Endodermal cell (in vitro differentiated cells): ENCODE results near the gene INMT. TPM values are rescaled to one million over a fixed set of nuclear protein-coding genes. Genes with fewer than 3 reads are reported as not detected.

Experiments used
- DNase-seq: peaks from one replicate; pipeline ENCODE4 v3.0.0-alpha.2; 2017
- H3K27ac ChIP-seq: 2 replicates; pipeline ENCODE4 v1.5.1; 2013; ENCODE audit warnings: mild to moderate bottlenecking, low read depth, low read length, moderate library complexity
- H3K27me3 ChIP-seq: 2 replicates; pipeline ENCODE4 v1.6.1; 2013; ENCODE audit warnings: mild to moderate bottlenecking, low read length, moderate library complexity; ENCODE audit not compliant: insufficient read depth, control insufficient read depth, poor library complexity, severe bottlenecking
- H3K36me3 ChIP-seq: 2 replicates; pipeline ENCODE4 v1.7.0; 2013; ENCODE audit warnings: mild to moderate bottlenecking, low read length, moderate library complexity; ENCODE audit not compliant: control insufficient read depth, insufficient read depth
- H3K4me1 ChIP-seq: one replicate; pipeline ENCODE4 v1.7.0; 2013; ENCODE audit warnings: low read length; ENCODE audit not compliant: control insufficient read depth, insufficient read depth
- H3K4me3 ChIP-seq: 2 replicates; pipeline ENCODE4 v1.5.1; 2013; ENCODE audit warnings: mild to moderate bottlenecking, low read length, moderate library complexity
- H3K9ac ChIP-seq: 2 replicates; pipeline ENCODE4 v1.6.1; 2013; ENCODE audit warnings: mild to moderate bottlenecking, low read length, moderate library complexity; ENCODE audit not compliant: poor library complexity, severe bottlenecking; ENCODE audit errors: extremely low read depth
- H3K9me3 ChIP-seq: 2 replicates; pipeline ENCODE4 v1.6.1; 2013; ENCODE audit warnings: mild to moderate bottlenecking, low read length, moderate library complexity; ENCODE audit not compliant: control insufficient read depth
- H3K27ac Mint-ChIP-seq: 2 replicates; pipeline ENCODE4 v1.8.0; 2020; ENCODE audit warnings: mixed read lengths
- H3K27me3 Mint-ChIP-seq: 2 replicates; pipeline ENCODE4 v1.8.0; 2021; ENCODE audit warnings: mild to moderate bottlenecking, mixed read lengths; ENCODE audit not compliant: insufficient read depth
- H3K36me3 Mint-ChIP-seq: 2 replicates; pipeline ENCODE4 v1.8.0; 2020; ENCODE audit warnings: low read depth, mixed read lengths
- H3K4me1 Mint-ChIP-seq: 2 replicates; pipeline ENCODE4 v1.8.0; 2020; ENCODE audit warnings: mixed read lengths
- H3K4me3 Mint-ChIP-seq: 2 replicates; pipeline ENCODE4 v1.8.0; 2020; ENCODE audit warnings: mild to moderate bottlenecking, moderate library complexity, mixed read lengths
- H3K9me3 Mint-ChIP-seq: 2 replicates; pipeline ENCODE4 v1.8.0; 2020; ENCODE audit warnings: mild to moderate bottlenecking, mixed read lengths
- WGBS, 2 experiments: methylation state at CpG; one replicate each; pipeline versions ENCODE4 v1.1.5 to v1.1.7; 2013; ENCODE audit warnings: missing lambda C conversion rate in 2 of 2, mixed read lengths in 1 of 2; ENCODE audit not compliant: insufficient coverage in 1 of 2, insufficient read length in 1 of 2; 5-methylcytosine and 5-hydroxymethylcytosine counted together
- total RNA-seq, 2 donors: library from RNA; stranded (reverse); fragmentation: NEBNext Ultra II Directional in 1 of 2; extraction: Animal tissue kit (Norgen Biotek cat#: 25700) in 1 of 2; gene quantifications; 2 replicates in 1 of 2; 3 replicates in 1 of 2; pipeline ENCODE4 v1.2.1, GENCODE V29; 2021
- TF ChIP-seq, protein P1 (sequence below): fragments of 200-600 bp; sonication (generic); conservative IDR thresholded peaks from 2 replicates; pipeline ENCODE4 v1.5.0; 2021; ENCODE audit warnings: antibody characterized with exemption, mild to moderate bottlenecking

INMT gene
- total RNA-seq, 2 donors from 2014 or later, result 3.0 to 3.3 TPM

DNA sequence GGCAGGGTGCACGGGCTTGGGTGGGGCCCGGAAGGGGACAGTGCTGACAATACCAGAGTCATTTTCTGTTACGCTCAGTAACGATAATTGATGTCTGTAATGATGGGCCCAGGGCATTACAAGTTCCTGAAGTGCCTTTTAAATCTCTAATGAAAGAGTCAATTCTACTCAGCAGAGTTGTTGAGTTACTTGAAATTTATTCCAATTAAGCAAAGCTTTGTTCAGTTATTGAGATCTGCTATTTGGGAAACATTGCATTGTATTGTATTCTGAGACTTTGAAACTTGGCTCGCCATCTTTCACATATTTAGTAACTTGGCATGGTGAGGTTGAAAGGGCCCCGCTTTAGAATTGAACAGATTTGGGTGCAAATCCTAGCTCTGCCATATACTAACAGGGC is 54.0 kb downstream of the INMT start:
- no peak overlapping the region for H3K4me3 ChIP-seq
- Mint-ChIP-seq H3K27ac (no peak overlapping the region), H3K36me3 (peaks cover 31% of the 10 kb centered on the region), H3K27me3 (no peaks in the 10 kb centered on the region), H3K9me3 (peaks cover 32% of the 10 kb centered on the region), H3K4me3 (no peak overlapping the region), H3K4me1 (no peaks in the 10 kb centered on the region)
- peaks cover 6% of the 10 kb centered on the region for H3K9me3 ChIP-seq
- no peaks in the 10 kb centered on the region for H3K4me1 ChIP-seq
- no peaks in the 10 kb centered on the region for H3K27me3 ChIP-seq
- H3K36me3 ChIP-seq, result no peaks in the 10 kb centered on the region
- TF ChIP-seq, protein P1, sequence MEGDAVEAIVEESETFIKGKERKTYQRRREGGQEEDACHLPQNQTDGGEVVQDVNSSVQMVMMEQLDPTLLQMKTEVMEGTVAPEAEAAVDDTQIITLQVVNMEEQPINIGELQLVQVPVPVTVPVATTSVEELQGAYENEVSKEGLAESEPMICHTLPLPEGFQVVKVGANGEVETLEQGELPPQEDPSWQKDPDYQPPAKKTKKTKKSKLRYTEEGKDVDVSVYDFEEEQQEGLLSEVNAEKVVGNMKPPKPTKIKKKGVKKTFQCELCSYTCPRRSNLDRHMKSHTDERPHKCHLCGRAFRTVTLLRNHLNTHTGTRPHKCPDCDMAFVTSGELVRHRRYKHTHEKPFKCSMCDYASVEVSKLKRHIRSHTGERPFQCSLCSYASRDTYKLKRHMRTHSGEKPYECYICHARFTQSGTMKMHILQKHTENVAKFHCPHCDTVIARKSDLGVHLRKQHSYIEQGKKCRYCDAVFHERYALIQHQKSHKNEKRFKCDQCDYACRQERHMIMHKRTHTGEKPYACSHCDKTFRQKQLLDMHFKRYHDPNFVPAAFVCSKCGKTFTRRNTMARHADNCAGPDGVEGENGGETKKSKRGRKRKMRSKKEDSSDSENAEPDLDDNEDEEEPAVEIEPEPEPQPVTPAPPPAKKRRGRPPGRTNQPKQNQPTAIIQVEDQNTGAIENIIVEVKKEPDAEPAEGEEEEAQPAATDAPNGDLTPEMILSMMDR, result no peak
- no peak overlapping the region for H3K27ac ChIP-seq
- 88 to 91% methylated on average over 4 to 6 of the region's 6 CpGs for WGBS, 2 experiments
- H3K9ac ChIP-seq, result no peak overlapping the region
- DNase-seq, result no peak

Other genes with a start within 250 kb of the INMT start
- 10 to 100 TPM; 46.4 to 48.9 TPM for gene GGCT, start 247.3 kb upstream of the INMT start, total RNA-seq
- 100 to 1,000 TPM; 113 to 121 TPM for gene GARS1, start 157.3 kb upstream of the INMT start, total RNA-seq
- gene CRHR2, start 69.7 kb upstream of the INMT start, total RNA-seq, result not detected
- 1 to 10 TPM; 7.2 to 8.1 TPM for gene MINDY4, start 19.3 kb downstream of the INMT start, total RNA-seq
- gene AQP1, start 159.7 kb downstream of the INMT start, total RNA-seq, result under 1 TPM; 0.26 to 0.91 TPM
- not detected for gene GHRHR, start 211.8 kb downstream of the INMT start, total RNA-seq